Measurements from ENCODE around the gene KRT75.

DNA sequence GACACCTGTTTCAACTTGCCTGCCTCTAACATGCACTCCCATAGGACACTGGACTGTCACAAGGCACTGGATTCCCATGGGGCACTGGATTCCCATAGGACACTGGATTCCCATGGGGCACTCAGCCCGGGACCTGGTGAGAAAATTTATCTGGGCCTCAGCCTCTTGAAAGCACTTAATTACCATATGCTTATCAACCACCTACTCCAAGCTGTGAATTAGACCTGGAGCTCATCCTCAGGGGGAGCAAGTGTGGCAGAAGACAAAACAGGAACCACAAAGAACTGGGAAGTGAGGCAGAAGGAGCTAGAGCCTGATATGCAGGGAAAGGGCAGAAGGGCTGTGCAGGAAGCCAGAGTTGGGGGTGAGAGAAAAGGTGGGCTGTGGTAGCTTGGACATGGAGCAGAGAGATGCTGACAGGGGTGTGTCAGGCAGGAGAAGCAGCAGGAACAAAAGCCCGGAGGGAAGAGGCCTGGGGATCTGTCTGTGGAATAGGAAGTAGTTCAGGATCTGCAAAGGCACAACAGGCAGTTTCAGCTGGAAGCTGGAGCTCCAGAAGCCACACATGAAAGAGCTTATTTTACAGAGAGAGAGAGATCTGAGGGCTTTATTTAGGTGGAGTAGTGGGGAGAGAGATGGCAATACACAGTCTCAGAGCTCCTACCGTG, 31.2 kb downstream of the KRT75 start:
- TF ChIP-seq CTCF (IDR thresholded peaks at IDR 0.05) = no peak
- no peak for TF ChIP-seq POLR2A (IDR thresholded peaks at IDR 0.05)

Data from adrenal gland (tissue), 5 donors.